ENCODE results near the gene FZR1. TPM values are rescaled to one million over a fixed set of nuclear protein-coding genes. Genes with fewer than 3 reads are reported as not detected.
A peak's percentile ranks its signal among the peaks of the same experiment; 100 is the strongest.

The FZR1 gene
- total RNA-seq, 4 donors from 2014 or later, result 45.1 to 51.1 (median 47.9) TPM

DNA sequence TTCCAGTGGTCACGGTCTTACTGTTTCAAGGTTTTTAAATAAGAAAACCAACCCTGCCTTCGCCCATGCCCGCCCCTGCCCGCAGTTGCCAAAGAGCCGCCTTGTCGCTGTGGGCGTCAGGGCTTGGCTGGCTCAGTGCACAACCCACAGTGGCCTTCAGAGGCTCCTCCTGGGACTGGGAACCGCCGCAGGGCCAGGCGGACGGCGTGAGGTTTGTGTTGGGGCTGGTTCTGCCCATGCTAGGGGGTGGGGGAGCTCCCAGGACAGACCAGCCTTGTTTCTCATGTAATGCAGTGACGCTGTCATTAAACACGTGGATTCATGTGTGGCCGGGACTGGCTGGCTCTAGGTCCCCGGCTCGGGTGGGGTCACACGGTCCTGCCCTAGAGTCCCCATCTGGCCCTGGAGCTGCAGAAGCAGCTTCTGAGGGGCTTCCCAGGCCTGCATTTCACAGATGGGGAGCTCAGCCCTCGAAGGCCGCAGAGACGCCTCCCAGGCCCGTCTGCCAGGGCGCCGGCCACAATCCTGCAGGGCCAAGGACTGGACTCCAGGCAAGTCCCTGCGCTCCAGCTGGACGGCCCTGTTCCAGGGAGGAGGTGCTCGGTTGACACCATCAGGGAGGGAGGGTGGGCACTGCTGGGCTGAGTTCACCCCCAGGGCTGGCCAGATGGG, 30.5 kb downstream of the FZR1 start:
- H3K27me3 ChIP-seq, result no peaks in the 10 kb centered on the region
- H3K9me3 ChIP-seq, result no peaks in the 10 kb centered on the region
- H3K4me1 ChIP-seq, result peaks cover 29% of the 10 kb centered on the region
- peak in 1 of 2 donors; percentile 89 for DNase-seq (ENCODE audit: low spot score in 2 of 2)
- WGBS, result 49% methylated on average over 7 of the region's 27 CpGs
- TF ChIP-seq POLR2AphosphoS5 (IDR thresholded peaks at IDR 0.05), result no peak
- TF ChIP-seq CTCF (IDR thresholded peaks at IDR 0.05), result no peak
- TF ChIP-seq POLR2A (IDR thresholded peaks at IDR 0.05), result no peak
- TF ChIP-seq EP300 (IDR thresholded peaks at IDR 0.05), result no peak
- no peak overlapping the region for H3K4me3 ChIP-seq
- H3K36me3 ChIP-seq, result peaks cover 52% of the 10 kb centered on the region
- H3K27ac ChIP-seq, result peak overlapping the region; percentile 64

GRCh38 chr19:3537101-3537437, 31.0 kb downstream of the FZR1 start:
- no peaks in the 10 kb centered on the region for H3K27me3 ChIP-seq
- DNase-seq (ENCODE audit: low spot score in 2 of 2), result peak in 1 of 2 donors; percentile 71
- H3K36me3 ChIP-seq, result peaks cover 47% of the 10 kb centered on the region

GRCh38 chr19:3537438-3538240, 31.5 kb downstream of the FZR1 start:
- no peak overlapping the region for H3K4me3 ChIP-seq
- H3K27ac ChIP-seq, result peak overlapping the region; percentile 64
- WGBS, result 81% methylated on average over 22 of the region's 22 CpGs
- H3K9me3 ChIP-seq, result no peaks in the 10 kb centered on the region
- peaks cover 42% of the 10 kb centered on the region for H3K36me3 ChIP-seq
- H3K27me3 ChIP-seq, result no peaks in the 10 kb centered on the region
- DNase-seq (ENCODE audit: low spot score in 2 of 2), result peak; percentile 55 to 75
- TF ChIP-seq POLR2A (IDR thresholded peaks at IDR 0.05), result no peak
- no peak for TF ChIP-seq CTCF (IDR thresholded peaks at IDR 0.05)
- no peak for TF ChIP-seq EP300 (IDR thresholded peaks at IDR 0.05)
- TF ChIP-seq POLR2AphosphoS5 (IDR thresholded peaks at IDR 0.05), result no peak
- peaks cover 29% of the 10 kb centered on the region for H3K4me1 ChIP-seq

More at GRCh38 chr19:3537101-3537437, 31.0 kb downstream of the FZR1 start:
- Histone ChIP-seq H3K4me1 (peaks cover 29% of the 10 kb centered on the region), H3K27ac (peak overlapping the region; percentile 64), H3K9me3 (no peaks in the 10 kb centered on the region), H3K4me3 (no peak overlapping the region)
- 73% methylated on average over 13 of the region's 13 CpGs for WGBS
- TF ChIP-seq POLR2A (IDR thresholded peaks at IDR 0.05) (no peak), CTCF (IDR thresholded peaks at IDR 0.05) (no peak), EP300 (IDR thresholded peaks at IDR 0.05) (no peak), POLR2AphosphoS5 (IDR thresholded peaks at IDR 0.05) (no peak)

GRCh38 chr19:3538258-3538929, 32.3 kb downstream of the FZR1 start:
- TF ChIP-seq POLR2A (IDR thresholded peaks at IDR 0.05) (no peak), EP300 (IDR thresholded peaks at IDR 0.05) (no peak), POLR2AphosphoS5 (IDR thresholded peaks at IDR 0.05) (no peak), CTCF (IDR thresholded peaks at IDR 0.05) (no peak)
- no peaks in the 10 kb centered on the region for H3K9me3 ChIP-seq
- no peak overlapping the region for H3K27ac ChIP-seq
- peaks cover 29% of the 10 kb centered on the region for H3K4me1 ChIP-seq
- no peak overlapping the region for H3K4me3 ChIP-seq
- peaks cover 34% of the 10 kb centered on the region for H3K36me3 ChIP-seq
- no peak for DNase-seq (ENCODE audit: low spot score in 2 of 2)
- no peaks in the 10 kb centered on the region for H3K27me3 ChIP-seq
- WGBS, result 88% methylated on average over 14 of the region's 25 CpGs

Measured in suprapubic skin (tissue), 4 donors.